ENCODE data around the gene PIP4K2C. TPM values are rescaled to one million over a fixed set of nuclear protein-coding genes. Genes with fewer than 3 reads are reported as not detected.

PIP4K2C gene
- total RNA-seq, 1 experiment from 2014 or later: 48.7 TPM

- no peak overlapping the region for H3K4me3 ChIP-seq
- H3K9me2 ChIP-seq (ENCODE audit: insufficient read depth): no peaks in the 10 kb centered on the region
- no peaks in the 10 kb centered on the region for H3K9me3 ChIP-seq (ENCODE audit: insufficient read depth, low read depth)
- H4K20me1 ChIP-seq (ENCODE audit: insufficient read depth): no peaks in the 10 kb centered on the region
- H2AFZ ChIP-seq: no peak overlapping the region
- ChIA-PET POLR2A (ENCODE audit: unreplicated experiment) (interaction anchor here (0.5 to 0.7 kb wide), 2 partner anchors 37 to 514 kb away, joined by 4 to 7 read pairs; no protein-coding TSS in a partner anchor), CTCF (interaction anchor here (1.0 kb wide), 1 partner anchor 20 kb away, joined by 4 read pairs; no protein-coding TSS in a partner anchor)
- intact Hi-C loops (cut with micrococcal nuclease; ENCODE audit: unreplicated experiment): loop anchor here (1.0 kb wide), 1 partner anchor 13 kb away; the partner anchor contains the start of gene PIP4K2C
- H3K27me3 ChIP-seq (ENCODE audit: insufficient read depth, low read depth): peaks cover 28% of the 10 kb centered on the region
- H3K4me1 ChIP-seq (replicated peaks; ENCODE audit: insufficient read depth): no peaks in the 10 kb centered on the region
- H3K4me2 ChIP-seq: no peak overlapping the region
- H3F3A ChIP-seq (ENCODE audit: insufficient read depth, low read depth): peaks cover 8% of the 10 kb centered on the region; the same call in 1 of the 2 replicates
- 0 out of 2 replicates have a peak, but pooled peaks cover 2% of the 10 kb centered on the region for H3K36me3 ChIP-seq (ENCODE audit: low read depth)
- no peak overlapping the region for H3K27ac ChIP-seq
- H3K79me2 ChIP-seq (ENCODE audit: low read depth): no peaks in the 10 kb centered on the region
- DNase-seq: no peak
- no TSS peak for BruUV-seq (replicated peaks)
- TF ChIP-seq EZH2 (IDR thresholded peaks at IDR 0.05; ENCODE audit: low read depth) (no peak), CTCF (conservative IDR thresholded peaks at IDR 0.05) (no peak)
Observed at GRCh38 chr12:57603815-57604453, 12.9 kb downstream of the PIP4K2C start.

GRCh38 chr12:57604454-57604991, 13.5 kb downstream of the PIP4K2C start, which contains the start of gene DTX3:
DTX3 (plus strand) TSS chr12:57604824; CDS start chr12:57606518, 1,694 bp downstream.
- H3K27ac ChIP-seq: no peak within 1 kb of the TSS
- intact Hi-C loops (cut with micrococcal nuclease; ENCODE audit: unreplicated experiment): loop anchor here (1.0 kb wide), 1 partner anchor 13 kb away; the partner anchor contains the start of gene PIP4K2C
- POLR2A ChIA-PET (ENCODE audit: unreplicated experiment): no interaction called here

More at GRCh38 chr12:57604454-57604991, 13.5 kb downstream of the PIP4K2C start, which contains the start of gene DTX3:
- H3K79me2 ChIP-seq (ENCODE audit: low read depth): no peaks in the 10 kb centered on the region
- no peak within 1 kb of the TSS for H3K4me2 ChIP-seq
- peaks cover 8% of the 10 kb centered on the region; the same call in 1 of the 2 replicates for H3F3A ChIP-seq (ENCODE audit: insufficient read depth, low read depth)
- H3K9me3 ChIP-seq (ENCODE audit: insufficient read depth, low read depth): no peaks in the 10 kb centered on the region
- H3K9me2 ChIP-seq (ENCODE audit: insufficient read depth): no peaks in the 10 kb centered on the region
- H3K36me3 ChIP-seq (ENCODE audit: low read depth): no peaks in the 10 kb centered on the region
- BruUV-seq (replicated peaks): no TSS peak
- H3K27me3 ChIP-seq (ENCODE audit: insufficient read depth, low read depth): peaks cover 34% of the 10 kb centered on the region
- no peaks in the 10 kb centered on the region for H4K20me1 ChIP-seq (ENCODE audit: insufficient read depth)
- no peak for DNase-seq
- no peaks in the 10 kb centered on the region for H3K4me1 ChIP-seq (replicated peaks; ENCODE audit: insufficient read depth)
- no peak within 1 kb of the TSS for H2AFZ ChIP-seq
- H3K4me3 ChIP-seq: no peak within 1 kb of the TSS
- CTCF ChIA-PET: interaction anchor here (1.0 kb wide), 1 partner anchor 21 kb away, joined by 4 read pairs; no protein-coding TSS in a partner anchor
- TF ChIP-seq EZH2 (IDR thresholded peaks at IDR 0.05; ENCODE audit: low read depth) (no peak), CTCF (conservative IDR thresholded peaks at IDR 0.05) (no peak)

Measured in PC-9 (cell line).